Measurements from ENCODE around the gene FBXL7. TPM values are rescaled to one million over a fixed set of nuclear protein-coding genes. Genes with fewer than 3 reads are reported as not detected.

Gene FBXL7
- total and polyA plus RNA-seq, 2 donors (not counting 3 experiments of a cell fraction or from before 2014, with no cell fraction given), result 23.5 to 32.2 TPM

GRCh38 chr5:15885156-15885555, 385.2 kb downstream of the FBXL7 start:
- dilution Hi-C loops (cut with MboI; ENCODE audit: extremely low pct_ligation_motif_present, low sequenced_read_pairs) (no loop called here), intact Hi-C loops (cut with micrococcal nuclease) (no loop called here)
- Histone ChIP-seq H3K4me1 (ENCODE audit: control insufficient read depth, extremely low read depth, insufficient read depth, low read length) (no peaks in the 10 kb centered on the region), H4K20me1 (replicated peaks; ENCODE audit: control insufficient read depth, extremely low read depth, insufficient read depth, low read length) (peaks cover 2% of the 10 kb centered on the region), H3K9me1 (replicated peaks; ENCODE audit: control insufficient read depth, extremely low read depth, insufficient read depth, low read length) (no peaks in the 10 kb centered on the region), H3K36me3 (ENCODE audit: control insufficient read depth in 2 of 2, extremely low read depth in 1 of 2, insufficient read depth in 2 of 2, low read length in 2 of 2) (no peaks in the 10 kb centered on the region), H3K27ac (ENCODE audit: insufficient read depth, low read depth, low read length) (no peak overlapping the region), H3K4me2 (ENCODE audit: insufficient read depth, low read length) (no peak overlapping the region), H2AFZ (ENCODE audit: low read depth, low read length) (no peak overlapping the region), H3K9ac (replicated peaks; ENCODE audit: extremely low read depth, insufficient read depth, low read length) (no peak overlapping the region), H3K79me2 (ENCODE audit: control insufficient read depth, insufficient read depth, low read length) (no peaks in the 10 kb centered on the region), H3K4me3 (replicated peaks in 1 of 3; ENCODE audit: insufficient read depth in 1 of 3, low read depth in 1 of 3, low read length in 3 of 3) (no peak overlapping the region), H3K27me3 (ENCODE audit: control insufficient read depth in 2 of 2, insufficient read depth in 2 of 2, low read length in 2 of 2) (no peaks in the 10 kb centered on the region), H3K9me3 (replicated peaks; ENCODE audit: control insufficient read depth, insufficient read depth, low read length) (no peaks in the 10 kb centered on the region)
- POLR2A ChIA-PET, result no interaction called here
- CTCF ChIA-PET, result interaction anchor here (1.0 kb wide), 1 partner anchor 110 kb away, joined by 3 read pairs; no protein-coding TSS in a partner anchor
- TF ChIP-seq MYC (IDR thresholded peaks at IDR 0.05; ENCODE audit: low read depth, low read length) (no peak), CTCF (IDR thresholded peaks at IDR 0.05; ENCODE audit: extremely low read depth in 1 of 2, insufficient read depth in 1 of 2, low read depth in 1 of 2, low read length in 2 of 2) (no peak), JUN (IDR thresholded peaks at IDR 0.05; ENCODE audit: borderline replicate concordance, insufficient read depth, insufficient read length, low read depth) (no peak), POLR2A (IDR thresholded peaks at IDR 0.05; ENCODE audit: low read depth, low read length) (no peak), POLR2AphosphoS5 (IDR thresholded peaks at IDR 0.05; ENCODE audit: insufficient read depth, low read depth, low read length) (no peak), EZH2 (IDR thresholded peaks at IDR 0.05; ENCODE audit: borderline replicate concordance, low read depth, low read length, severe bottlenecking) (no peak), MAX (IDR thresholded peaks at IDR 0.05; ENCODE audit: insufficient read depth, insufficient read length) (no peak), FOS (IDR thresholded peaks at IDR 0.05; ENCODE audit: borderline replicate concordance, insufficient read depth, low read length) (no peak), GATA2 (IDR thresholded peaks at IDR 0.05; ENCODE audit: insufficient read depth, insufficient read length, low read depth, low read length) (no peak)
- DNase-seq (ENCODE audit: low read depth, low spot score) (no peak), FAIRE-seq (no peak)
- no TSS peak for BruUV-seq (replicated peaks)

All from endothelial cell of umbilical vein (primary cell).